GM21529 (cell line): ENCODE results near the gene NADSYN1.
"Not testable (repeated sequence)": the region's sequence is repeated elsewhere in the genome, so short reads cannot be mapped to it uniquely, and the experiment has no call there.

Experiments used
- ATAC-seq: cut with Tn5 transposase; IDR thresholded peaks from one replicate; pipeline ENCODE4 v1.9.1; 2021; ENCODE audit not compliant: unreplicated experiment

Gene NADSYN1

DNA sequence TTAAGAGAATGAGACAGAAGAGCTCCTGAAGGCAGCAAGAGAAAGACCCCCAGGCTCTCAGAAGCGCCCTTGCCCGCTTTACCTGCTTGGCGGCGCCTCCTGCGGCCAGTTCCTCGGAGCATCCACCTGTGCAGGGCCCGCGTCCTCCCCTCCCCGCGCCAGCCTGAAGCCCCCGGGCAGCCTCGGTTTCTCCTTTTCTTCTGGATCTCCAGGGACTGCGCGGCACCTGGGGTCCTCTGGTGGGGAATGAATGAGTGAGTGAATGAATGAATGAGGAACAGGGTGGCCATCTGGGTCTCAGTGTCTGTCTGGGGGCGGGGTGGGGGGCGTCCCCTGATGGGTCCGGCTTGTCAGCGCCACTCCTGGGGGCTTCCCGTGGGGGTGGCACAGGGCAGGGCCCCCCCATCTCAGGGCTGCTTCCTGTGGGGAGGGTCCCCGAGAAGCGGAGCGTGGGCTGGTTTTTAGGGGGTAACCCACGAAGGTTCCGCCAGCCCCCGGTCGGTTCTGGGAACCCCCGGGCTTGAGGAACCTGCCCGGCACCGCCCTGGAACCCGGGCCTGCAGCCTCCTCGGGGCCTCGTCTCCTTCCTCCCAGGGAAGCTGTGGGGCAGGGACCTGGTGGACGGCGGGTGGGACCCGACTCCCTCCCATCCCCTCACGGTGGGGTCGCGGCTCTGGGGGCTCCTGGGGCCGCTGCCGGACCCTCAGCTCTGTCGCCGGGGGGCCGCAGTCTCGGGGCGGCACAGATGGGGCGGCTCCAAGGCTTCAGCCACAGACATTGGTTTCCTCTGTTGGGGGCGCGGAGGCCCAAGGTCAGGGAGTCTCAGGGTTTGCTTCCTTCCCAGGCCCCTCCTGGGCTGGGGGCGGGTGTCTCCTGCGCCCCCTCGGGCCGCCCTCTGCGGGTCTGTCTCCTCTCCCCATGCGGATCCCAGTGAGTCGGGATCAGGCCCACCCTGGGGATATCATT lies 65.8 kb downstream of the NADSYN1 start:
- no peak for ATAC-seq

DNA sequence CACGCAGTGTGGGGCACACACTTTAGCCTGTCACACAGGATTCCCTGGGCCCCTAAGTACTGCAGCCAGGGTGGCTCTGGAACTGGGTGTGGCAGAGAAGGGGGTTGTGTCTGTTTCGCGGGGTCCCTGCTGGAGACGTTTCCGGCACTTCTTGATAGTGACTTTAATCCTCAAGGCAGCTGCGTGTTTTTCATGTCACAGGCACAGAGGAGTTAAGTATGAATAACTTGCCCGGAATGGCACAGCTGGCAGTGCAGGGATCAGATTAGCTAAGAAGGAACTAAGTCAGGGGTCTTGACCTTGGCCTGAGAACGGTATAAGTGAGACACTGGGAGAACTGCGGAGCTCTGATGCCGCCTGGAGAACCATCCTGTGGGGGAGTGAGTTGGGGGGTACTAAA lies 66.5 kb downstream of the NADSYN1 start:
- ATAC-seq = no peak

DNA sequence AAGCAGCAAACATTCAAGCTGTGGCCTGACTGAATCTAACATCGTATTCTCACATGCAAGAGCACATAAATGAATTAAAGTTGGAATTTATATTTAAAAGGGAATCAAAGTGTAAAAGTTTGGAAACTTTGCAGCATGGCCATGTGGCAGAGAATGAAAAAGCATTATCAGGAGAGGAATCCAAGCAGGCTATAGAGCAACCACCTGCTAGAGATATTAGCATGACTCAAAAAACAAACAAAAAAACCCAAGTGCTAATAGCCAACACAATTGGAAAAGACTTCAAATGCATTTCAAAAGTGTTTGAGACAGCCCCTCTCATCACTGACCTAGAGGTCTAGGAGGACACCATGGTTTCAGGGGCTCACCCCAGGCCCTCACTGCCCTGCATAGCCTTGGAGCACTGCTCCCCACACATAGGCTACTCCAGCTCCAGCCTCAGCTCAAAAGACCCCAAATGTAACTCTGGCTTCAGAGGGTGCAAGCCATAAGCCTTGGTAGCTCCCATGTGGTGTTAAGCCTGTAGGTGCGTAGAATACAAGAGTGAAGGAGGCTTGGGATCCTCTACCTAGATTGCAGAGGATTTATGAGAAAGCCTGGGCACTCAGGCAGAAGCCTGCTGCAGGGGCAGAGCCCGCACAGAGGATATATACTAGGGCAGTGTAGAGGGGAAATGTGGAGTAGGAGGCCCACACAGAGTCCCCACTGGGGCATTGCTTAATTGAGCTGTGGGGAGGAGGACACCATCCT lies 72.4 kb downstream of the NADSYN1 start:
- no peak for ATAC-seq

DNA sequence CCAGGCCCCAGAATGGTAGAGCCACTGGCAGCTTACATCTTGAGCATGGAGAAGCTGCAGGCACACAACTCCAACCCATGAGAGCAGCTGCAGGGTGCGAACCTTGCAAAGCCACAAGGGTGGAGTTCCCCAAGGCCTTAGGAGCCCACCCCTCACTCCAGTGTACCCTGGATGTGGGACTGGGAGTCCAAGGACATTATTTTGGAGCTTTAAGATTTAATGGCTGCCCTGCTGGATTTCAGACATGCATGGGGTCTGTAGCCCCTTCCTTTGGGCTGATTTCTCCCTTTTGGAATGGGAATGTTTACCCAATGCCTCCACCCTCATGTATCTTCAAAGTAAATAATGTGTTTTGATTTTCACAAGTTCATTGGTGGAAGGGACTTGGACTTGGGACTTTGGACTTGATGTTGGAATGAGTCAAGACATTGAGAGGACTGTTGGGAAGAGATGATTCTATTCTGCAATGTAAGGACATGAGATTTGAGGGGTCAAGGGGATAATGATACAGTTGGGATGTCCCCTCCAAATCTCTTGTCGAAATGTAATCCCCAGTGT lies 73.0 kb downstream of the NADSYN1 start:
- no peak for ATAC-seq

DNA sequence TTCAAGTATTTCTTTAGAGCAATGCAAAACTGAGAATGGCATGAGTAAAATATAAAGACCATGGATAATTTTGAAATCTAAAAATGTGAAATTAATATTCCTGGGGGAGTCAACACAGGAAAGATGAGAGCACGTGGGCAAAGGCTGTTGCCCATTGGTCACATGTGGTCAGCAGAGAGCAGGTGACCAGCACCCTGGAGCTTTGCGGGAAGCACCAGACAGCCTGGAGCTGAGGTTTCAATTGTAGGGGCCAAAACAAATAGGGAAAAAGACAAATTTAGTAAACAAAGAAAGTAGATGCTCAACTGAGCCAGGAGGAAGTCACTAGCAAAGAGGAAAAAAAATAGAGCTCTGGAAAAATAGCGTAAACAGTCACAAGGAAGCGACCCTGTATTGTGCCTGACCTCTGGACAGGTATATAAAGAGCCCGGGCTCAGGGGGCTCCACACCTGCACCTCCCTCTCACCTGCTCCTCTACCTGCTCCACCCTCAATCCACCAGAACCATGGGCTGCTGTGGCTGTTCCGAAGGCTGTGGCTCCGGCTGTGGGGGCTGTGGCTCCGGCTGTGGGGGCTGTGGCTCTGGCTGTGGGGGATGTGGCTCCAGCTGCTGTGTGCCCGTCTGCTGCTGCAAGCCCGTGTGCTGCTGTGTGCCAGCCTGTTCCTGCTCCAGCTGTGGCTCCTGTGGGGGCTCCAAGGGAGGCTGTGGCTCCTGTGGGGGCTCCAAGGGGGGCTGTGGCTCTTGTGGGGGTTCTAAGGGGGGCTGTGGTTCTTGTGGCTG lies 74.0 kb downstream of the NADSYN1 start, which contains the start of gene KRTAP5-7:
Gene KRTAP5-7, plus strand, starts transcription at position 472 of the 780 bp plus-strand sequence. Its CDS starts 34 bp downstream, at position 506.
- not testable (repeated sequence) for ATAC-seq

DNA sequence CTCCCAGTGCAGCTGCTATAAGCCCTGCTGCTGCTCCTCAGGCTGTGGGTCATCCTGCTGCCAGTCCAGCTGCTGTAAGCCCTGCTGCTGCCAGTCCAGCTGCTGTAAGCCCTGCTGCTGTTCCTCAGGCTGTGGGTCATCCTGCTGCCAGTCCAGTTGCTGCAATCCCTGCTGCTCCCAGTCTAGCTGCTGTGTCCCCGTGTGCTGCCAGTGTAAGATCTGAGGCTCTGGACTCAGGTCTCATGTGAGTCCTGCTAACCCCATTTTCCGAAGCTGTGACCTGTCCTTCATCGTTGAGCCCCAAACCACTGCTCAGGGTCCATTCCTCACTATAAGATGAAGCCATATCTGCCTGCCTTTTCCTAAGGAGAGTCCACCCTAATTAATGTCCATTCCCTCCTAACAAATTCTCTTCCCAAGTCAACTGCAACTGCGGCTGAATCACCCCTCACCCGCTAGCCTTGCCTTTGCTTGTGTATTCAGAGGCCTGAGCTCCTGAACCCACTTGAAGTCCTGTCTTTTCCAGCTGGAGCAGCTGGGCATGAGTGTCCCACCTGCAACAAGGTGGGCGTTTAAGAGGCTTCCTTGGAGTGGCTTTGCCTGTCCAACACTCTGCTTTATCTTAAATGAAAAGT lies 74.7 kb downstream of the NADSYN1 start:
- ATAC-seq = no peak

DNA sequence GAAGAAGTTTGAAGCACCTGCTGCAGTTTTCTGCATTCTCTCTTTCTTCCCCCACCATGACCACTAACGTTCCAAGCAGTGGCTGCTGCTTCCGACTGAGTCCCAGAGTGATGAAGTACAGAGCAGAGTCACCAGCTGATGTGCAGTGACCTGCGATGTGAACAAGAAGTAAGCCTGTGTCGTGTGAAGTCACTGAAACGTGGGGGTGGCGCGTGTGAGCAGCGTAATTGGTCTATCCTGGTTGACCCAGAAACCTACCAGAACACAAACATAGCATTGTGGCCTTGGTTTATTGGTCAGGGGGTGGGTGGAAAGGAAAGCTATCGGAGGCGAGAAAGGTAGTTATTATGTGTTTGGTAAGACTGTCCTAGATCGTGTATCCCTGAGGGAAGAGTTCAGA lies 77.6 kb downstream of the NADSYN1 start:
- no peak for ATAC-seq

DNA sequence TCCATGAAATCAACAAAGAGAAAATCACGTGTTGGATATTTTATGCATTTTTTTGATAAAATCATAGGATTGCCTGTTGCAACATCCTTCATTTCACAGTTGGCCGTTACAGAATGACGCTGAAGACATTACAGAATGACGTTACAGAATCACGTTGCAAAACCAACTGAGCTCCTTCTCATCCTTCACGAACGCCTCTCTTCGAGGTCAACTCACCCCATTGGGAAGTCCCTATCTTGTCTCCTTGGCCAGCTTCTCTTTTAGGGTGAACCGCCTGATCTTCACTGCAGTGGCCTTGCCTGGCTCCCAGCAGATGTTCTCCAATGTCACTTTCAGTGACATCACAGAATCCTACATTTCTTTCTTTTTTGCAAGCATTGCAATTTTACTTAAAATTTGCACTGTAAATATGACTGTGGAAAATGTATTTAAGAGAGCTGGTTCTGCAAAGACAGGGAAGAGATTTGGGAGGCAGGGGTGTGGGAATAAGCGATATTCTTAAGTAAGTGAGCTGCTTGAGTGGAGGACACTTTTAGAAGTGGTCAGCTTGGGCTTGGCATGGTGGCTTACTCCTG lies 79.1 kb downstream of the NADSYN1 start:
- ATAC-seq = no peak

DNA sequence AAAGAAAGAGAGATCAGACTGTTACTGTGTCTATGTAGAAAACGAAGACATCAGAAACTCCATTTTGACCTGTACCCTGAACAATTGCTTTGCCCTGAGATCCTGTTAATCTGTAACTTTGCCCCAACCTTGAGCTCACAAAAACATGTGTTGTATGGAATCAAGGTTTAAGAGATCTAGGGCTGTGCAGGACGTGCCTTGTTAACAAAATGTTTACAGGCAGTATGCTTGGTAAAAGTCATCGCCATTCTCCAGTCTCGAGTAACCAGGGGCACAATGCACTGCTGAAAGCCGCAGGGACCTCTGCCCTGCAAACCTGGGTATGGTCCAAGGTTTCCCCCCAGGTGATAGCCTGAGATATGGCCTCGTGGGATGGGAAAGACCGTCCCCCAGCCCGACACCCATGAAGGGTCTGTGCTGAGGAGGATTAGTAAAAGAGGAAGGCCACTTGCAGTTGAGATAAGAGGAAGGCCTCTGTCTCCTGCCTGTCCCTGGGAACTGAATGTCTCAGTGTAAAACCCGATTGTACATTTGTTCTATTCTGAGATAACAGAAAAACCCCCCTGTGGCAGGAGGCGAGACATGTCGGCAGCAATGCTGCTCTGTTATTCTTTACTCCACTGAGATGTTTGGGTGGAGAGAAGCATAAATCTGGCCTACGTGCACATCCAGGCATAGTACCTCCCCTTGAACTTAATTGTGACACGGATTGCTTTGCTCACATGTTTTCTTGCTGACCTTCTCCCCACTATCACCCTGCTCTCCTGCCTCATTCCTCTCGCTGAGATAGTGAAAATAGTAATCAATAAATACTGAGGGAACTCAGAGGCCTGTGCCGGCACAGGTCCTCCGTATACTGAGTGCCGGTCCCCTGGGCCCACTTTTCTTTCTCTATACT lies 82.0 kb downstream of the NADSYN1 start:
- ATAC-seq = not testable (repeated sequence)

DNA sequence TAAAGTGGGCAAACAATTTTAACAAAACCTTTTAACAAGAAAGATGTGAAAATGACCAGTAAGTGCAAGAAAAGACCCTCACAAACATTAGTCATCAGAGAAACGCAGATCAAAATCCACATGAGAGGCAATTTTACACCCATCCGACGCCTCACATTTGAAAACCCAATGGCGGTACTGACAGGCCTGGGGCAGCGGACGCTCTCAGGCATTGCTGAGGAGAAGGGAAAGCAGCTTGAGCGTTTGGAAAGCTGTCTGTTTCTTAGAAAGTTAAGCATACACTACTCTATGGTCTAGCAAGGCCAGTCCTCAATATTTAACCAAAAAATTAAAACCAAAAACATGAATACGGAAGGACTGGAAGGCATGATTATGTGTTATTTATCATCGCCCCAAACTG lies 82.8 kb downstream of the NADSYN1 start:
- ATAC-seq = no peak

DNA sequence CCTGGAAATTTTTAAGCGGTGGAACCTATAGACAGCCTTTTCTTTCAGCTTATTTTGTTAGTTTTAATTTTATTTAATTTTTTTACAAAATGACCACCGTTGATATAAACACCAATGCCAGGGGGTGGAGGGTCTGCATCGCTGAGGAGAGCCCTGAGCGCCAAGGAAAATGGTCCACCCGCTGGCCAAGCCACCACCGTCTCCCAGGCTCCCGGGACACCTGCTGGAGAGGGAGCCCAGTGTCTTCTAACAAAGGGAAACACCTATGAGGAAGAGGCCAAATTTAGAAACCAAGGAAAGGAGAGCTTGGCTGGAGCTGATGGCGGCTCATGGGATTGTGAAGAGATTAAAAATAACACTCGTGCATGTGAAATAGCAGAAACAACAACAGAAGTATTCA lies 84.5 kb downstream of the NADSYN1 start:
- ATAC-seq = no peak

DNA sequence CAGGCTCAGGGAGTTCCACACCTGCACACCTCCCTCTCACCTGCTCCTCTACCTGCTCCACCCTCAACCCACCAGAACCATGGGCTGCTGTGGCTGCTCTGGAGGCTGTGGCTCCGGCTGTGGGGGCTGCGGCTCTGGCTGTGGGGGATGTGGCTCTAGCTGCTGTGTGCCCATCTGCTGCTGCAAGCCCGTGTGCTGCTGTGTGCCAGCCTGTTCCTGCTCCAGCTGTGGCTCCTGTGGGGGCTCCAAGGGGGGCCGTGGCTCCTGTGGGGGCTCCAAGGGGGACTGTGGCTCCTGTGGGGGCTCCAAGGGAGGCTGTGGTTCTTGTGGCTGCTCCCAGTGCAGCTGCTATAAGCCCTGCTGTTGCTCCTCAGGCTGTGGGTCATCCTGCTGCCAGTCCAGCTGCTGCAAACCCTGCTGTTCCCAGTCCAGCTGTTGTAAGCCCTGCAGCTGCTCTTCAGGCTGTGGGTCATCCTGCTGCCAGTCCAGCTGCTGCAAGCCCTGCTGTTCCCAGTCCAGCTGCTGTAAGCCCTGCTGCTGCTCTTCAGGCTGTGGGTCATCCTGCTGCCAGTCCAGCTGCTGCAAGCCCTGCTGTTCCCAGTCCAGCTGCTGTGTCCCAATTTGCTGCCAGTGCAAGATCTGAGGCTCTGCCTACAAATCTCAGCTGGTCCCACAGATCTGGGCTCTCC lies 85.1 kb downstream of the NADSYN1 start, which contains the start of gene KRTAP5-8:
Gene KRTAP5-8, plus strand, starts transcription at position 49 of the 689 bp plus-strand sequence. Its CDS starts 31 bp downstream, at position 80.
- not testable (repeated sequence) for ATAC-seq

DNA sequence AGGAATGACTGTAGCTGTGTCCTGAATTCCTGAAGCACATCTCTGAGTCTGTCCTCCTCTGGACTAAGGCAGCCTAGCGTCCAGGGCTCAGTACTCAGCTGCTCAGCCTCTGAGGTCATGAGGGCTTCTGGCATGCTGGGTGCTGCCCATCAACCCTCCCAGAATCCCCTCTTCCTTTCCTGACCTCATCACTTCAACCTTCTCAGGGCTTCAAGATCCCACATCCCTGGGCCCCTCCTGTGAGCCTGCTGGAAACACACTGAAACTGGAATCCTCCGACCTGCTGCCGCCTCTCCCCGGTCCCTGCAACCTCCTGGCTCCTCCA lies 85.6 kb downstream of the NADSYN1 start:
- no peak for ATAC-seq

DNA sequence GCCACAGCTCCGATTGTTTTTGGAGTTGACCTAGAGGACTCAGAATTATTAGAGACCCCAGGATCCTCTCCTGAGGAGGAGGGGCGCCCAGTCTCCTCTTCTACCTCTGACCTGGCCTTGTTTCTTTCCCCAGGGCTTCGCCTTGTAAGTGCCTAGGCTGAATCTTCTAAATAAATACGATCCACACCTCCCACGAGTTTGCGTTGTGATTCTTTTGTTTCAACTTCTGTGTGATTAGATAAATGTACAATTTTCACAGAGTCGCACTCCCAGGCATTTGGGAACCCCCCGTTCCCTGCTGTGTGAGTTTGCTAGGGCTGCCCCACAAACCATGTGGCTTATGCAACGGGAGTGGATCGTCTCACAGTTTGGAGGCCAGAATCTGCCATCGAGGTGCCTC lies 86.0 kb downstream of the NADSYN1 start:
- no peak for ATAC-seq

DNA sequence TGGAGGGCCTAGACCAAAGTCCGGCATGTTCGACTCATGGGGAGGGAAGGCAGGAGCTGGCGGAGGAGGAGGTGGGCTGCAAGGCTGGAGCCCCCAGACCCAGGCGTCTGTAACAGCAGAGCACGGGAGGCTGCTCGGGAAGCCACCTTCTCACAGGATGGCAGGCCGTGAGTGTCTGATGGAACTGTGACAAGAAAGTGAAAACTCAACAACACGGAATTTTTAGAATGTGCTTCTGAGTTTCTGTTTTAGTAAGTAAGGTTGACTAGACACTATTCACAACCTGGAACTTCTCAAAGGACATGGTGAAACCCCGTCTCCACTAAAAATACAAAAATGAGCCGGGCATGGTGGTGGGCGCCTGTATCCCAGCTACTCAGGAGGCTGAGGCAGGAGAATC lies 87.0 kb downstream of the NADSYN1 start:
- ATAC-seq = not testable (repeated sequence)

DNA sequence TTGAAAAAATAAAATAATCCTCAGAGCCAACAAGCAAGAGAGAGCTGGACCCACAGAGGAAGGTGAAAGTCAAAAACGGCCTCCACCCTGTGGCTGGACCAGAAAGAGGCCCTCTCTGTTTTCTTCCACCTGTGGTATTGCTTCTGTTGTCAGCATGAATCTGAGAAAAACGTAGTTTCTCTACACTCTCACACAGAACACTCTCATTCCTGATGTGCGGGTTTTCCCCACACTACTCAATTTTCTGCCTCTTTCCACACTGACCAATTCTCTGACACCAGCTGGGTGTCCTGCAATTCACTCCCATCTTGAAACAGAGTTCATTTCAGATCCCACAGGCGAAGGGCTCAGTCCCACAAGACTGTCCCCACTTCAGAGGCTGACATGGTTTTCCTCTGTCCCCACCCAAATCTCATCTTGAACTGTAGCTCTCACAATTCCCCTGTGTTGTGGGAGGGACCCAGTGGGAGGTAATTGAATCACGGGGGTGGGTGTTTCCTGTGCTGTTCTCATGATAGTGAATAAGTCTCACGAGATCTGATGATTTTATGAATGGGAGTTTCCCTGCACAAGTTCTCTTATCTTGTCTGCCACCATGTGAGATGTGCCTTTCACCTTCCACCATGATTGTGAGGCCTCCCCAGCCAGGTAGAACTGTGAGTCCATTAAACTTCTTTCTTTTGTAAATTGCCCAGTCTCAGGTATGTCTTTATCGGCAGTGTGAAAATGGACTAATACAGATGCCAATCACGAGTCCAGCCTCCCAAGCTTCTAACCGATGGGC lies 87.7 kb downstream of the NADSYN1 start:
- ATAC-seq = peak; percentile 71

DNA sequence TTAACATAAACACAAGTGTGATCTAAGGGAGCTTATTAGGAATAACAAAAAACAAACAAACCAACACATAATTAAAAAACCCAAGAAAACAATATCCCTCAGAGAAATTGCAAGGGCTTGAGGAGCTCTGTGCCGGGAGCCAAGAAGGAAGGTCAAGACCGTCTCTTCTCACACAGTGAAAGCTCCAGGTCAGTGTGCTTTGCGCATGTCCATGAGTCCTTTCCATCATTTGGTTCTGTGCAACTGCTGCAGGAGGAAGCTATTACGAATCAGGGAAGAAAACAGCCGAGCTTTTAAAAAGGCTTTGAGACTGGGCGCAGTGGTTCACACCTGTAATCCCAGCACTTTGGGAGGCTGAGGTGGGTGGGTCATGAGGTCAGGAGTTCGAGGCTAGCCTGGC lies 89.4 kb downstream of the NADSYN1 start:
- no peak for ATAC-seq
